Measurements from ENCODE around the gene APOB. TPM values are rescaled to one million over a fixed set of nuclear protein-coding genes. Genes with fewer than 3 reads are reported as not detected.

Gene APOB
- total and polyA plus RNA-seq, 2 of the 13 experiments (the other 11 are each of a cell fraction or from before 2014, with no cell fraction given), result 1,569 to 2,515 TPM

- TF ChIP-seq ZNF383 (CRISPR knock-in tag; IDR thresholded peaks at IDR 0.05; ENCODE audit: borderline replicate concordance) (0 out of 2 replicates have a peak, but pooled peaks have one; percentile 38), MED1 (CRISPR knock-in tag; IDR thresholded peaks at IDR 0.05) (peak; percentile 14; the same call in 1 of the 2 replicates), ZNF317 (CRISPR knock-in tag; IDR thresholded peaks at IDR 0.05) (0 out of 2 replicates have a peak, but pooled peaks have one; percentile 29), ASH2L (IDR thresholded peaks at IDR 0.05; ENCODE audit: insufficient read length, low read depth, low read length) (no peak), STAT5B (CRISPR knock-in tag; IDR thresholded peaks at IDR 0.05) (peak; percentile 75; the same call in 1 of the 2 replicates), TOE1 (CRISPR knock-in tag; IDR thresholded peaks at IDR 0.05) (0 out of 2 replicates have a peak, but pooled peaks have one; percentile 28), AGO2 (optimal IDR thresholded peaks at IDR 0.05; ENCODE audit: low read depth, low read length) (peak; percentile 88), SMYD3 (CRISPR knock-in tag; IDR thresholded peaks at IDR 0.05) (peak; percentile 67), ZNF160 (CRISPR knock-in tag; IDR thresholded peaks at IDR 0.05) (peak; percentile 50; the same call in 1 of the 2 replicates), HMGXB4 (CRISPR knock-in tag; IDR thresholded peaks at IDR 0.05; ENCODE audit: borderline replicate concordance in 1 of 2, low read depth in 1 of 2) (no peak; a peak in 1 of 4 replicates), ARID2 (CRISPR knock-in tag; IDR thresholded peaks at IDR 0.05; ENCODE audit: borderline replicate concordance) (0 out of 2 replicates have a peak, but pooled peaks have one; percentile 65), ZNF562 (CRISPR knock-in tag; IDR thresholded peaks at IDR 0.05; ENCODE audit: borderline replicate concordance) (0 out of 2 replicates have a peak, but pooled peaks have one; percentile 58), SETDB1 (CRISPR knock-in tag; IDR thresholded peaks at IDR 0.05; ENCODE audit: borderline replicate concordance) (peak; percentile 23; the same call in 1 of the 2 replicates)
- TF ChIP-seq, protein P1, sequence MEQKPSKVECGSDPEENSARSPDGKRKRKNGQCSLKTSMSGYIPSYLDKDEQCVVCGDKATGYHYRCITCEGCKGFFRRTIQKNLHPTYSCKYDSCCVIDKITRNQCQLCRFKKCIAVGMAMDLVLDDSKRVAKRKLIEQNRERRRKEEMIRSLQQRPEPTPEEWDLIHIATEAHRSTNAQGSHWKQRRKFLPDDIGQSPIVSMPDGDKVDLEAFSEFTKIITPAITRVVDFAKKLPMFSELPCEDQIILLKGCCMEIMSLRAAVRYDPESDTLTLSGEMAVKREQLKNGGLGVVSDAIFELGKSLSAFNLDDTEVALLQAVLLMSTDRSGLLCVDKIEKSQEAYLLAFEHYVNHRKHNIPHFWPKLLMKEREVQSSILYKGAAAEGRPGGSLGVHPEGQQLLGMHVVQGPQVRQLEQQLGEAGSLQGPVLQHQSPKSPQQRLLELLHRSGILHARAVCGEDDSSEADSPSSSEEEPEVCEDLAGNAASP (CRISPR knock-in tag; IDR thresholded peaks at IDR 0.05; ENCODE audit: borderline replicate concordance), result no peak; the same call in 1 of the 2 replicates
- TF ChIP-seq, protein P2, sequence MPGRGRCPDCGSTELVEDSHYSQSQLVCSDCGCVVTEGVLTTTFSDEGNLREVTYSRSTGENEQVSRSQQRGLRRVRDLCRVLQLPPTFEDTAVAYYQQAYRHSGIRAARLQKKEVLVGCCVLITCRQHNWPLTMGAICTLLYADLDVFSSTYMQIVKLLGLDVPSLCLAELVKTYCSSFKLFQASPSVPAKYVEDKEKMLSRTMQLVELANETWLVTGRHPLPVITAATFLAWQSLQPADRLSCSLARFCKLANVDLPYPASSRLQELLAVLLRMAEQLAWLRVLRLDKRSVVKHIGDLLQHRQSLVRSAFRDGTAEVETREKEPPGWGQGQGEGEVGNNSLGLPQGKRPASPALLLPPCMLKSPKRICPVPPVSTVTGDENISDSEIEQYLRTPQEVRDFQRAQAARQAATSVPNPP (CRISPR knock-in tag; IDR thresholded peaks at IDR 0.05), result 0 out of 2 replicates have a peak, but pooled peaks have one; percentile 14
- TF ChIP-seq, protein P3, sequence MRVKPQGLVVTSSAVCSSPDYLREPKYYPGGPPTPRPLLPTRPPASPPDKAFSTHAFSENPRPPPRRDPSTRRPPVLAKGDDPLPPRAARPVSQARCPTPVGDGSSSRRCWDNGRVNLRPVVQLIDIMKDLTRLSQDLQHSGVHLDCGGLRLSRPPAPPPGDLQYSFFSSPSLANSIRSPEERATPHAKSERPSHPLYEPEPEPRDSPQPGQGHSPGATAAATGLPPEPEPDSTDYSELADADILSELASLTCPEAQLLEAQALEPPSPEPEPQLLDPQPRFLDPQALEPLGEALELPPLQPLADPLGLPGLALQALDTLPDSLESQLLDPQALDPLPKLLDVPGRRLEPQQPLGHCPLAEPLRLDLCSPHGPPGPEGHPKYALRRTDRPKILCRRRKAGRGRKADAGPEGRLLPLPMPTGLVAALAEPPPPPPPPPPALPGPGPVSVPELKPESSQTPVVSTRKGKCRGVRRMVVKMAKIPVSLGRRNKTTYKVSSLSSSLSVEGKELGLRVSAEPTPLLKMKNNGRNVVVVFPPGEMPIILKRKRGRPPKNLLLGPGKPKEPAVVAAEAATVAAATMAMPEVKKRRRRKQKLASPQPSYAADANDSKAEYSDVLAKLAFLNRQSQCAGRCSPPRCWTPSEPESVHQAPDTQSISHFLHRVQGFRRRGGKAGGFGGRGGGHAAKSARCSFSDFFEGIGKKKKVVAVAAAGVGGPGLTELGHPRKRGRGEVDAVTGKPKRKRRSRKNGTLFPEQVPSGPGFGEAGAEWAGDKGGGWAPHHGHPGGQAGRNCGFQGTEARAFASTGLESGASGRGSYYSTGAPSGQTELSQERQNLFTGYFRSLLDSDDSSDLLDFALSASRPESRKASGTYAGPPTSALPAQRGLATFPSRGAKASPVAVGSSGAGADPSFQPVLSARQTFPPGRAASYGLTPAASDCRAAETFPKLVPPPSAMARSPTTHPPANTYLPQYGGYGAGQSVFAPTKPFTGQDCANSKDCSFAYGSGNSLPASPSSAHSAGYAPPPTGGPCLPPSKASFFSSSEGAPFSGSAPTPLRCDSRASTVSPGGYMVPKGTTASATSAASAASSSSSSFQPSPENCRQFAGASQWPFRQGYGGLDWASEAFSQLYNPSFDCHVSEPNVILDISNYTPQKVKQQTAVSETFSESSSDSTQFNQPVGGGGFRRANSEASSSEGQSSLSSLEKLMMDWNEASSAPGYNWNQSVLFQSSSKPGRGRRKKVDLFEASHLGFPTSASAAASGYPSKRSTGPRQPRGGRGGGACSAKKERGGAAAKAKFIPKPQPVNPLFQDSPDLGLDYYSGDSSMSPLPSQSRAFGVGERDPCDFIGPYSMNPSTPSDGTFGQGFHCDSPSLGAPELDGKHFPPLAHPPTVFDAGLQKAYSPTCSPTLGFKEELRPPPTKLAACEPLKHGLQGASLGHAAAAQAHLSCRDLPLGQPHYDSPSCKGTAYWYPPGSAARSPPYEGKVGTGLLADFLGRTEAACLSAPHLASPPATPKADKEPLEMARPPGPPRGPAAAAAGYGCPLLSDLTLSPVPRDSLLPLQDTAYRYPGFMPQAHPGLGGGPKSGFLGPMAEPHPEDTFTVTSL (CRISPR knock-in tag; IDR thresholded peaks at IDR 0.05; ENCODE audit: borderline replicate concordance), result 0 out of 2 replicates have a peak, but pooled peaks have one; percentile 46
These were observed 10.4 kb downstream of the APOB start (continued) for GRCh38 chr2:21033237-21034155.

Measured in HepG2 (cell line).